NCI-H1092 treated with DMSO at 0.1 percent for 48 hours (cell line): Measurements from ENCODE around the gene KIF20A.
"Not testable (repeated sequence)": the region's sequence is repeated elsewhere in the genome, so short reads cannot be mapped to it uniquely, and the experiment has no call there.

Experiments used
- DNase-seq: peaks from one replicate; lab custom pipeline; 2025; lab: John Stamatoyannopoulos, UW

KIF20A gene

GRCh38 chr5:138178516-138179276, at the start of gene KIF20A, which contains the start of gene BRD8:
KIF20A (plus strand) TSS chr5:138179112; CDS start chr5:138179681, 569 bp downstream.
BRD8 (minus strand) TSS chr5:138178630; CDS start chr5:138178614, 16 bp downstream.
- peak; percentile 97 for DNase-seq

- DNase-seq = no peak
These were observed 49.6 kb upstream of the KIF20A start for GRCh38 chr5:138129347-138129746.

- no peak for DNase-seq
These were observed 46.4 kb upstream of the KIF20A start for GRCh38 chr5:138132543-138132942.

- DNase-seq = peak; percentile 74
These were observed 39.7 kb upstream of the KIF20A start, which contains the start of gene NME5 for GRCh38 chr5:138138949-138139780. NME5 (minus strand) TSS chr5:138139428; CDS start chr5:138138780, 648 bp downstream.

DNA sequence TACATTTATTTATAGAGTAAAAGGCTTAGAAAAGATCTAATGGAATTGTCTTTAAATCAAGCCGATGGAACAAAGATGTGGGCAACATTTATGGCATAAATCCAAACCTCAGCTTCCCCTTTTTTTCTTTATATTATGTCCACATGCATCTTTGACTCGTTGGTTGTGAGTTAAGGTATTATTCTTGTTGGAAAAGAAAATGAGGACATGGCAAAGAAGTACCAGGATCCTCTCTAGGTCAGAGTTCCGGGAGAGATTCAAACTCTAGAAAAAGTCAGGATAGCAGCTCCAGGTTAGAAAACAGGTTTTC, 39.2 kb upstream of the KIF20A start:
- no peak for DNase-seq

DNA sequence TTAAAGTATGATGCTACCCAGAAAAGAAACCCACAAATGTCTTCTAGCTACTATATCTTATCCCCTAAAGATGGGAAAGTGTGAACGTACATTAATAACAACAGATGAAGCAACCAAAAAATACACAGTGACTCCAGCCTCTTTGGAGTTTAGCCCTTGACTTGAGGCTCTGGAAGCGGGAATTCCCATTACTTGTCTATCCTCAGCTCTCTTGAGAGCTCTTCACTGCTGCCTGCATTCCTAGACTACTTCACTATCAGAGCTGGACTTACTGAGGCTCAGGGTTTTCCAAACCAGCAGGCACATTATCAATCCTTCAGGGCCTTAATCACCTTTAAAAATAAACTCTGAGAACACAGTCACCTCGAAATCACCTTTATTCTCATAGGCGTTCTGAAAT, 38.6 kb upstream of the KIF20A start:
- no peak for DNase-seq

DNA sequence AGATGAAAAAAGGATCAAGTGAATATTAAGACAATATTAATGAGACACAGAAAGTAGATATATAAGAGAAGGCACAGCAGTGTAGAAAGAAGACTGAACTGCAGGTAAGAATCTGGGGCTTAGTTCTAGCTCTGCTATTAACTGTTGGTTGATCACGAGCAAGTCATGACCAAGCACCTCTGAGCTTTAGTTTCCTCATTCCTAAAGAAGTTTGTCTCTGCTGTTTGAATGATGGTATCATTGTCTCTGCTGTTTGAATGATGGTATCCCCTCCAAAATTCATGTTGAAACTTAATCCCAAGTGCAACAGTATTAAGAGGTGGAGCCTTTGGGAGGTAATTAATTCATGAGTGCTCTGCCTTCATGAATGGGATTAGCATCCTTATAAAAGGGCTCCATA, 37.2 kb upstream of the KIF20A start:
- DNase-seq = no peak

GRCh38 chr5:138143578-138143977, 35.3 kb upstream of the KIF20A start:
- DNase-seq = not testable (repeated sequence)

DNA sequence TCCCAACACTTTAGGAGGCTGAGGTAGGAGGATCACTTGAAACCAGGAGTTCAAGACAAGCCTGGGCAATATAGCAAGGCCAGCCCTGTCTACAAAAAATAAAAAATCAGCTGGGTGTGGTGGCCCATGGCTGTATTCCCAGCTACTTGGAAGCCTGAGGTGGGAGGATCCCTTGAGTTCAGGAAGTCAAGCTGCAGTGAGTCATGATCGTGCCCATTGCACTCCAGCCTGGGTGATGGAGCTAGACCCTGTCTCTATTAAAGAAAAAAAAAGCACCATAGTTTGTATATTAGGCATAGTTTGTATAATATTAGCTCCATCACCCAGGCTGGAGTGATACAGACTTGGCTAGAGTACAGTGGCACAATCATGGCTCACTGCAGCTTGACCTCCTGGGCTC, 30.1 kb upstream of the KIF20A start:
- DNase-seq = no peak

DNA sequence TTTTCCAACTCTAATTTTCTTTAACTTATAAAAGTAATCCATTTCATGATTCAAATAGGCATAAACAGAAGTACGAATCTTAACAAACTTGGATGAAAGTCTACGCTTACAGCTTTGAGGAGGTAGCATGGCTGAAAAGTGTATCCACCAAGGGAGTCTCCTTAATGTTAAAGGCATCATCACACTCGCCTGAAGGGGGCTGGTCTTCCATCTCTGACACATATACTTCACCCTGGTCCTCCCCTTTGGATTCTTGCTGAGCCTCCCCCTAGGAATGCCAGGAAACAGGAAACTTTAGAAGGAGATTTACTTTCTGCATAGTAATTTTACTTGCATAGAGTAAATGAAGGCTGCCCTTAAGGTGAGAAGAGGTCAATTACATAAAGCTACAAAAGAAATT, 29.4 kb upstream of the KIF20A start:
- no peak for DNase-seq

GRCh38 chr5:138155977-138156376, 22.9 kb upstream of the KIF20A start:
- DNase-seq = not testable (repeated sequence)

- no peak for DNase-seq
These were observed 21.3 kb upstream of the KIF20A start for GRCh38 chr5:138157626-138158025.

- DNase-seq = no peak
These were observed 19.2 kb upstream of the KIF20A start for GRCh38 chr5:138159666-138160065.

GRCh38 chr5:138160706-138161105, 18.2 kb upstream of the KIF20A start:
- DNase-seq = no peak

GRCh38 chr5:138163721-138164120, 15.2 kb upstream of the KIF20A start:
- DNase-seq = no peak

DNA sequence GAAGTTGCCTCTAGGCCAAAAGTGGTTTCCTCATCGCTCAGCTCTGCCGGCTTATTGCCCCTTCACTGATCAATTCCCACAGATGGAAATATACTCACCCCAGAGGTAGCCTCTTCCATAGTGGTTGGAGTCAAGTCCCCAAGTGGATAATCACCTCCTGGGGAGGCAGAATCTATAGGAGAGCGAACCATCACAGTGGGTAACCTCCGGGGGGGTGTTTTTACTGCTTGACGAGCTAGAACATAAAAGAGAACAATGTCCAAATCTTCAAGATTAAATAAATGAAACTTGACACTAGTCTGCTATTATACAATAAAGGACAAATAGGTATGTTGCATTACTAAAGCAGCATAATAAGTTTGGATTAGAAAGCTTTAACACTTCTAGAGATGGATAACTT, 9.8 kb upstream of the KIF20A start:
- DNase-seq = no peak

DNA sequence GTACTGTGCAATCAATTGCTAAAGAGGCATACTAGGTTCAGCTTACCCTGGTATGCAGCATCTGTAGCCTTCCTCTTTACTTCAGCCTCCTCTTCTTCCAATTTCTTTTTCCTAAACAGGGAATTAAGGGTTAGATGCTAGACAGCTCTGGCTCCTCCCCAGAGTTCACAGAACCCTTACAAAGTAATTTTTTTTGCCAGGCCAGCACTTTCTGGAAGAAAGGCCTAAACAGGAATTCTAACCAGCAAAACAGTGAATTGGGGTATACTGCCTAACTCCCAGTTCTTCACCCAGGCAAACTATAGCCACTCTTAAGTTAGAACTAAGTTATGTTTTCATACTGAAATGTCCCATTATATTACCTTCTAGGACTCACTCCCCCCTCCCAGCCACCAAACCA, 8.6 kb upstream of the KIF20A start:
- DNase-seq = no peak

GRCh38 chr5:138177941-138178515, 884 bp upstream of the KIF20A start:
- DNase-seq = no peak

DNA sequence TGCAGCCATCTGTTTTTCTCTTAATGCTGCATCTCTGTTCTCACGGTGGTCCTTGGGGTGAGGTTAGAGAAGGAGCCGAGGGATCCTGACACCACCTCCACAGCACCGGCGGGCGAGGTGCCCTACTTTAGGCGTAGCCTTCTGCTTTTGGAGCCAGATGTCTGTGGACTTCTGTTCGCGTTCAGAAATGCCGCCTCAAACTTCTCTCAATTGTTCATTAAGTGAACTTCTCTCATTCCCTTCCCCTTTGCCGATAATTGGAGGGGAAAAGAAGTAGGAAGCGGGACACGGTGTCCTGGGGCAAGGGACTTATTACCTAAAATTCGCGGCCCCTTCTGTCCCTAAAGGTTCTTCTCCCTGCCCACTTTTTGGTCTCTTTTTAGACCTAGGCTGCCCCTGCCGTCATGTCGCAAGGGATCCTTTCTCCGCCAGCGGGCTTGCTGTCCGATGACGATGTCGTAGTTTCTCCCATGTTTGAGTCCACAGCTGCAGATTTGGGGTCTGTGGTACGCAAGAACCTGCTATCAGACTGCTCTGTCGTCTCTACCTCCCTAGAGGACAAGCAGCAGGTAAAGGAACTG, 455 bp downstream of the KIF20A start:
- DNase-seq = no peak

DNA sequence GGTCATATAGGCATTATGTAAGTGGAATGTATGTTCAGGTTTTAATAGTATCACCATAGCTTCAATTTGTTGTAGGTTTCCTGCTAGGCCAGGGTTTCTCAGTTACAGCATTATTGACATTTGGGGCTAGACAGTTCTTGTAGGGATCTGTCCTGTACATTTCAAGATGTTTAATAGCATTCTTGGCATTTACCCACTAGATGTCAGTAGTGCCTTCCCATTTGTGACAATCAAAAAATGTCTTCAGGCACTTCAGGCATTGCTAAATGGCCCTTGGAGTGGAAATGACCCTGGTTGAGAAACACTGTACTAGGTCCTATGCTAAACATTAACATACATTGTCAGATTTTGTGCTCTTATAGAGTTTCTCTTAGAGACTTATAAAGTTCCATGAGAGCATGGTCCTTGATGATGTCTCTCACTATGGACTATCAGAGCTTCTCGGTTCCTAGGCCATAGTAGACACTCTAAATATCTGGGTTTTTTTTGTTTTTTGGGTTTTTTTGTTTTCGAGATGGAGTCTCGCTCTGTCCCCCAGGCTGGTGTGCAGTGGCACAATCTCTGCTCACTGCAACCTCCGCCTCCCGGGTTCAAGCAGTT, 1.4 kb downstream of the KIF20A start:
- peak; percentile 15 for DNase-seq

GRCh38 chr5:138180841-138181240, 1.9 kb downstream of the KIF20A start:
- no peak for DNase-seq

- DNase-seq = no peak
These were observed 3.9 kb downstream of the KIF20A start for GRCh38 chr5:138182808-138183207.
